ENCODE data around the gene MARS2. TPM values are rescaled to one million over a fixed set of nuclear protein-coding genes. Genes with fewer than 3 reads are reported as not detected.
"Not testable (repeated sequence)": the region's sequence is repeated elsewhere in the genome, so short reads cannot be mapped to it uniquely, and the experiment has no call there.

MARS2 gene
- total RNA-seq: 1 to 10 TPM; 3.4 to 3.5 TPM
- long read RNA-seq, donor 1, partial matches to known transcripts: 0 of 3 reads
- long read RNA-seq, donor 1, other reads (novel, unspliced or antisense): 0 of 3 reads
- long read RNA-seq, donor 2, partial matches to known transcripts: 0 of 3 reads
- long read RNA-seq, donor 2, other reads (novel, unspliced or antisense): 0 of 3 reads

DNA sequence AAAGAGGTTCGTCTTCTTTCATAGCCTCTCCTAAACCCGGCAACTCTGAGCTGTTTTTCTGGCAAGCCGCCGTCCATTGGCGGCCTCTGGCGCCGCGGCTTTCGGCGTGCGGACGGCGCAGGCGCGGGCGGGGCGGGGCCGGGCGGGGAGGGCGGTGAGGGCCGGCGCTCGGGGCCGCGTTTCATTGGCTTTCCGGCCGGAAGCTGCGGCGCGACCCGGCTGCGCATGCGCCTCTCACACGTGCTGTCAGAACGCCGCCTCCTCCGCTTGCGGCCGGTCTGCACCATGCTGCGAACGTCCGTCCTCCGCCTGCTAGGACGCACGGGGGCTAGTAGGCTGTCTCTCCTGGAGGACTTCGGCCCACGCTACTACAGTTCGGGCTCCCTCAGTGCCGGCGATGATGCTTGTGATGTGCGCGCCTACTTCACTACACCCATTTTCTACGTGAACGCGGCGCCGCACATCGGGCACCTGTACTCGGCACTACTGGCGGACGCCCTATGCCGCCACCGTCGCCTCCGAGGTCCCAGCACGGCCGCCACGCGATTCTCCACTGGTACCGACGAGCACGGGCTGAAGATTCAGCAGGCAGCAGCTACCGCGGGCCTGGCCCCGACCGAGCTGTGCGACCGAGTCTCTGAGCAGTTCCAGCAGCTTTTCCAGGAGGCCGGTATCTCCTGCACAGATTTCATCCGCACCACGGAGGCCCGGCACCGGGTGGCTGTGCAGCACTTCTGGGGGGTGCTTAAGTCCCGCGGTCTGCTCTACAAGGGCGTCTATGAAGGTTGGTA is at the start of gene MARS2:
Gene MARS2 (plus strand): TSS at position 249 of the 791 bp plus-strand sequence. CDS start 37 bp downstream, at position 286.
- DNase-seq (ENCODE audit: low spot score): peak; percentile 99
- intact Hi-C loops (cut with DNase I): loop anchor here in 1 of 2 donors (10.0 kb wide), 1 partner anchor 191 kb away; the partner anchor contains the start of gene MOB4

DNA sequence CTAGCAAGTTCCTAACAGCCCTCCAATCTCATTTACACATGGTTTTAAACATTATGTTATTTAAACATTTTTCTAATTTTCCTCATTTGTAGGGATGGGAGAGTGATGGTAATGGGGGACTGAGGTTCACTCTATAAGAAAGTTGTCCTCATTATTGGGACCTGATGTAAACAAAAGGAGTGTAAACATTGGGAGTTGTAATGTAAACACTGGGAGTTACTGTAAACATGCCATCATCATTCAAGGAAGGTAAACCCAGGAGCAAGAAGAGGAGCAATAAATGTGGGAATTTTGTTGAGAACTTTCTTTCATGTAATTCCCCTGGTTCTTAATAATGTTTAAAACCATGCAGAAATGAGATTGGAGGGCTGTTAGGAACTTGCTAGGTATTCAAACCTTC is 47.6 kb upstream of the MARS2 start:
- intact Hi-C loops (cut with DNase I): no loop called here
- no peak for DNase-seq (ENCODE audit: low spot score)

DNA sequence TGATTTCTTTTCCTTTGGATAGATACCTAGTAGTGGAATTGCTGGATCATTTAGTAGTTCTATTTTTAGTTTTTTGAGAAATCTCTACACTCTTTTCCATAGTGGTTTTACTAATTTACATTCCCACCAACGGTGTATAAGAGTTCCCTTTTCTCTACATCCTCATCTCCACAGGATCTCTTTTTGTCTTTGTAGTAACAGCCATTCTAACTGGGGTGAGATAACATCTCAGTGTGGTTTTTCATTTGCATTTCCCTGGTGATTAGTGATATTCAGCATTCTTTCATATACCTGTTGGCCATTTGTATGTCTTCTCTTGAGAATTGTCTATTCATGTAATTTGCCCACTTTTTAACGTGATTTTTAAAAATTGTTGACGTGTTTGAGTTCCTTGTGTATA is 43.5 kb upstream of the MARS2 start:
- DNase-seq (ENCODE audit: low spot score): no peak
- intact Hi-C loops (cut with DNase I): no loop called here

DNA sequence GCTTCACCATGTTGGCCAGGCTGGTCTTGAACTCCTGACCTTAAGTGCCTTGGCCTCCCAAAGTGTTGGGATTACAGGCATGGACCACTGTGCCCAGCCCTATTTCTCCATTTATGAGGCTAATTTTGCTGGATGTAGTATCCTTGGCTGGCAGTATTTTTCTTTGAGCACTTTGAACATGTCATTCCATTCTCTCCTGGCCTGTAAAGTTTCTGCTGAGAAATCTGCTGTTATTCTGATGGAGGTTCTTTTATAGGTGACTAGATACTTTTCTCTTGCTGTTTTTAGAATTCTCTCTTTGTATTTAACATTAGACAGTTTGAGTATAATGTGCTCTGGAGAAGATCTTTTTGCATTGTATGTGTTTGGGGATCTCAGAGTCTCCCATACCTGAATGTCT is 38.9 kb upstream of the MARS2 start:
- intact Hi-C loops (cut with DNase I): no loop called here
- DNase-seq (ENCODE audit: low spot score): no peak

DNA sequence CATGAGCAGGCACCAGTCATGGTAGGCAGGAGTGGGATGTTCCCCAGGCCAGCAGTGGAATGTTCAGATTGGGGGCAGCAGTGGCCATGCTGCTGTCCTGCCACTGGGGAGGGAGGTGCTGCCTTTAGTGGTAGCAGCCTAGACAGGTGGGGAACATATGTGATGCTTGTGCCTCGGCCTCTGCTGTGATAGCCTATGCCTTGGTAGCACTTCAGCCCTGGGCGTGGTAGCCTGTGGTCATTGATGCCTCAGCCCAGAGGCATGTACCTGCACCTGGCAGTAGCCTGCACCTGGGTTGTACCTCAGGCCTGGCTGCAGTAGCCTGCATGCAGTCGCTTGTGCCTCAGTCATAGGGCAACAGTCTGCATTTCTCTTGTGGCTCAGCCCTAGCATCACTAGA is 36.9 kb upstream of the MARS2 start:
- no peak for DNase-seq (ENCODE audit: low spot score)
- intact Hi-C loops (cut with DNase I): no loop called here

DNA sequence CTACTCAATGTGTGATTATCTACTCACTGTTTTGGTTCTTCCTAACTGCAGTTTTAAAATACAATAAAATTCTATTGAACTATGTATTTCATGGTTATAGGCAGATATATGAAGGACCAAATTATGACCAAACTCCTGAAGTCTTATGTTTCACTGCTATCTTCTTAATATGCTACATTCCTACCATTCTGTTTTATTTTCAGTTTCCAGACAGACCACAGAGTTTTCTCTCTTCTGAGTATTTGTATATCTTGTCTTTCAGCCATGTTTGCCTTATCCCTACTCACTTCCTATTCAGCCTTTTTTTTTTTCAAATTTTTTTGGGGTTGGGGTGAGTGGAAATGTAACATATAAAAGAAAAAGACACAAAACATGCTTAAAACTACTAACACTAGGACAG is 36.1 kb upstream of the MARS2 start:
- intact Hi-C loops (cut with DNase I): no loop called here
- no peak for DNase-seq (ENCODE audit: low spot score)

DNA sequence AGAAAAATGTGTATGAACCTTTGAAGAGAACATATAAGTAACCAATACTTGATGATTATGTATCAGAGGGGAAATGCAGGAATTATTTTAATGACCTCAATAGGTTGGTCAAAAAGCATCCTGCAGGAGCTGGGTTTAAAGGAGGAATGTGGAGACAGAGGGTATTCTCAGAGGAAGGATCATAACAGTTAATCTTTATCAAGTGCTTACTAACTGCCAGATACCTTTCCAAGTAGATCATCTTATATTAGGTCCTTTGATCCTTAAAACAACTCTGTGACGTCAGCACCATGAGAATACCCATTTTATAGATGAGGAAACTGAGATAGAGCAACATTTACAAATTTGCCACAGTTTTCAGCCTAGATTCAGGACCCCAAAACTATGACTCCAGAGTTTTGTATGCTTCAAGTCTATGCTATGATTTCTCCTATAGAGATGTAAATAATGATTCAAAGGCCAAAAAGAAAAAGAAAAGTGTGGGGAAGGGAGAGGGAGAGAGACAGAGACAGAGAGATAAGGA is 32.7 kb upstream of the MARS2 start:
- no peak for DNase-seq (ENCODE audit: low spot score)
- intact Hi-C loops (cut with DNase I): no loop called here

DNA sequence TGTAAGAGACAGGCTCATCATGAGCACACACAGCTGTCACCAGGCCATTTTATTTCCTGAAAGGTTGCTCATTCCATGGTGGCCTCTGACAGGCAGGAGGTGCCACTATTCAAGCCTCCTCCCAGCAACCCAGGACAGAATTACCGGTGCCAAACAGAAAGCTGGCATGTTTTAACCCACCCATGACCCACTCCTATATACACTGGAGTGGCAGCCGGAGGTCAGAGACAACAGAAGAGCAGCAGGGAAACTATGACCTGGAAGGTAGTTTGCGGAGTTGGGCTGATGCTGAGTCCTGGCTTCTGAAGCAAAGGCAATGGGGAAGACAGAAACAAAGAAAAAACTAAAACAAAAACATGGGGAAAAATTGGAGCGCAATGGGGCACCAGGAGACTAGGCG is 32.1 kb upstream of the MARS2 start:
- intact Hi-C loops (cut with DNase I): no loop called here
- DNase-seq (ENCODE audit: low spot score): no peak

DNA sequence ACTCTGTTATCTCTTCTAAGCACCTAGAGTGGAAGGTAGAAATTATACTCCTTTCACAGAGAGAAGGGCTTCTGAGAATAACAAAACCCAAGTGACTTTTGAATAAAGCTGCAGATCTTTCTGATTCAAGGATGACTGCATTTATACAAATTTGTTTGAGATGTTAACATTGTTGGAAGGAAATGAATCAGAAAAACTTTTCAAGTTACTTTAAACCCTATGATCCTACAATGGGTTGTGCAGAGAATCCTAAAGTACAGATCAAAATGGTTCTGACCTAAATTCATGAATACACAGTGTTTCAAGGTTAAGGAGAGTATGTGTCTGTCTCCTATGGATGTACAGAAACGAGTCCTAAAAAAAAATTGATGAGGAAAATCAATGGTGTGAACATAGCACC is 31.6 kb upstream of the MARS2 start:
- no peak for DNase-seq (ENCODE audit: low spot score)
- intact Hi-C loops (cut with DNase I): no loop called here

DNA sequence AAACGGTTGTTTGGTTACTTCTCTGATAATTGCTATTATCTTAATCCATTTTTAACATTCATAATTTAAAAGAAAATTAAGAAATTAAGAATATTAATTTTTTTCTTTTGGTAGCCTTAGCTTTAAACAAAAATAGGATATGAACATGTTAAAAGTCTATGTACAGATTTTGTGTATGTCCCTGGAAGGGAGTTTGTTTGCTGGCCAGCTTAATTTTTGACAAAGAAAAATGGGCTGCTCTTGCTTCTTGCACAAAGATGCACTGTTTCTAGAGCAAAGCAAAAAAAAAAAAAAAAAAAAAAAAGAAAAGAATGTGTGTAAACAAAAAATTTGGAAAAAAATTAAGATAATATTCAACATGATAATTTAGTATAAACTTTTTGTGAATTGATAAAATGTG is 31.1 kb upstream of the MARS2 start:
- intact Hi-C loops (cut with DNase I): no loop called here
- no peak for DNase-seq (ENCODE audit: low spot score)

DNA sequence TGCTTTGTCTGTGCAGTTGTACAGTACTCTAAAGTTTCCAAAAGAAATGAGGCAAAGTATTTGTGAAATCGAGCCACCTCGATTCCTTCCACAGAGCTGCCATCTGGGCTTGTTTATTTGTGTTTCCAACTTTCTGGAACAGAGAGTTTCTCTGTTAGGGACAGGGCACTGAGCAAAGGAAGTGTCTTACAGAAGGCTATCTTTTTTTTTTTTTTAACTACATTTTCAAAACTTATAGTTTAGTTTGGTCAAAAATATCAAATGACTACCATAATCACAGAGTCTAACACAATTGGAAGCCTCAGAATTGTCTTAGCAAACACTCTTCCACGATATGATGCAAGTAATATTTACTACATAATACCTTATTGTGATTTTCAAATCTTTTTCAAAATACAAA is 30.6 kb upstream of the MARS2 start:
- no peak for DNase-seq (ENCODE audit: low spot score)
- intact Hi-C loops (cut with DNase I): no loop called here

DNA sequence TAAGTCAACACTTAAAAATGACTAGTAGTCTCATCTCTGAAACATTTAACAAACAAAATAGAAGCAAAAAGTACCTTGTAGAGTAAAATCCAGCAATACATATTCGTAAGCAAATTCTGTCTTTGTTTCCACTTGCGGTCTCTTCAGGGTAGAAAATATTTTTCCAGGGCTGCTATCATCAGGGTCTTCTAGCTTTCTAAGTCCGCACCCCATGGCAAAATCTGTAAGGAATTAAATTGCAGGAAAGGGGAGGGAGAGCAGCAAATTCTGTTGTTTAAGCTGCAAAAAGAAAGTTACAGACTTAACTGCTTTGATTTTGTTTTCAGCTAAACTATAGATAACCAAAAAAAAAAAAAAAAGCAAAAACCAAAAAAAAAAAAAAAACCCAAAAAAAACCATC is 29.9 kb upstream of the MARS2 start, which contains the start of gene RFTN2:
Gene RFTN2 (minus strand): TSS at position 342 of the 400 bp plus-strand sequence. CDS start 129 bp downstream, at position 213.
- DNase-seq (ENCODE audit: low spot score): no peak
- intact Hi-C loops (cut with DNase I): no loop called here

DNA sequence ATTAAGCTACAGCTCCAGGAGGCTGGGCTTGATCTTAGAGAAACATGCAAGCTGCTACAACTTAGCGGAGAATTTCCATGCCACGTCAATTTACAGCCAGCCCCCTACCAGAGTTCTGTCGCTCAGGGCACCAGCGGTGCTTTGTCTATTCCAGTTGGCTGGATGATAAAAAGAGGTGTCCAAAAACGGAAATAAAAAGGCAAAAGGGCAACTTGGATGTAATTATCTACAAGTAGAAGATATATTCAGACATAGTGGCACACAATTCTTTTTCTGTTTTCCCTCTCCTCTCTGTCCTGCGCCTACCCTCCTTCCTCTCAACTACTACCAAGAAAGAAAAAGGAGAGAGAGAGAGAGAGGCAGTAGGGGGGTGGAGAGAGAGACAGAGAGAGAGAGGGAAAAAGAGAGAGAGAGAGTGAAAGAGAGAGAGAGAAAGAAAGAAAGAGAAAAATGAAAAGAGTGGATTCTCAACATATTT is 29.4 kb upstream of the MARS2 start:
- DNase-seq (ENCODE audit: low spot score): no peak
- intact Hi-C loops (cut with DNase I): no loop called here

DNA sequence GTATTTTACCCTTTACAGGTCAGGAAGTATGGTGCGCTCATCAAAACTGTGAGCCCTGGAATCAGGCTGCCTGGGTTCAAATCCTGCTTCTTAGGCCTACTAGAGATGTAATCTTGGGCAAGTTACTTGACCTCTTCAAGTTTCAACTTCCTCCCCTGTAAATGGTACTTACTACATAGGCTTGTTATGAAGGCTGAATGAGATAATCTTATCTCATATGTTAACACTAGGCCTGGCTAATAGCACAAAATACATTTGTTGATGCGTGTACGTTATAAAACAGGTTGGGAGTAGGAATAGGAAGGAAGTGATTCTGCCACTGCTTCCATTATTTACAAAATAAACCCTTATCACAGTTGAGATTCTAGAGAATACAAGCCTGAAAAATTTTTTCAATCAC is 28.1 kb upstream of the MARS2 start:
- no peak for DNase-seq (ENCODE audit: low spot score)
- intact Hi-C loops (cut with DNase I): no loop called here

DNA sequence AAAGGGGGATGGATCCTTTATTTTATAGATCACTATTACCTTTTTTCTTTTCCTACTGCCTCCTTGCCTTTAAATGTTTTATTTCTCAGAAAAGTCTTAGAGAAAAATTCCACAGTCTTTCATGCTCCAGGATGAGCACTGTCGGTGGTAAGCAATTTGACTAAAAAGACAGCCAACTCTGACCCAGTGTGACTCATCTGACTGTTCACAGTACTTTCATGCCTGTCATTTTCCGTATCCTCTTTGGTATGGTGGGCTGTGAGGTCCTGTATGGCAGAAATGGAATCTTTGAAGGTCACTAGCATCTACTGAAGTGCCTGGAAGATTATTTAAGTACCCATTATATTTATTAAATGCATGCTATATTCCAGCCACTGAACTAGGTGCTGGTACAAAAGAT is 27.7 kb upstream of the MARS2 start:
- intact Hi-C loops (cut with DNase I): no loop called here
- DNase-seq (ENCODE audit: low spot score): no peak

DNA sequence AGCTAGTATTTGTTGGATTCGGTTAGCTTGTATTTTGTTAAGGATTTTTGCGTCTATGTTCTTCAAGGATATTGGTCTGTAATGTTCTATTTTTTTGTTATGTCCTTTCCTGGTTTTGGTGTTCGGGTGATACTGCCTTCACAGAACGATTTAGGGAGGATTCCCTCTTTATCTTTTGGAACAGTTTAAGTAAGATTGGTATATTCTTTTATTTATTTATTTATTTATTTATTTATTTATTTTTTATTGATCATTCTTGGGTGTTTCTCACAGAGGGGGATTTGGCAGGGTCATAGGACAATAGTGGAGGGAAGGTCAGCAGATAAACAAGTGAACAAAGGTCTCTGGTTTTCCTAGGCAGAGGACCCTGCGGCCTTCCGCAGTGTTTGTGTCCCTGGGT is 10.0 kb upstream of the MARS2 start:
- intact Hi-C loops (cut with DNase I); DNase-seq (ENCODE audit: low spot score): not testable (repeated sequence)

DNA sequence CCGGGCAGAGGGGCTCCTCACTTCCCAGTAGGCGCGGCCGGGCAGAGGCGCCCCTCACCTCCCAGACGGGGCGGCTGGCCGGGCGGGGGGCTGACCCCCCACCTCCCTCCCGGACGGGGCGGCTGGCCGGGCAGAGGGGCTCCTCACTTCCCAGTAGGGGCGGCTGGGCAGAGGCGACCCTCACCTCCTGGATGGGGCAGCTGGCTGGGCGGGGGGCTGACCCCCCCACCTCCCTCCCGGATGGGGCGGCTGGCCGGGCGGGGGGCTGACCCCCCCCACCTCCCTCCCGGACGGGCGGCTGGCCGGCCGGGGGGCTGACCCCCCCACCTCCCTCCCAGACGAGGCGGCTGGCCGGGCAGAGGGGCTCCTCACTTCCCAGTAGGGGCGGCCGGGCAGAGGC is 9.2 kb upstream of the MARS2 start:
- intact Hi-C loops (cut with DNase I): not testable (repeated sequence)

DNA sequence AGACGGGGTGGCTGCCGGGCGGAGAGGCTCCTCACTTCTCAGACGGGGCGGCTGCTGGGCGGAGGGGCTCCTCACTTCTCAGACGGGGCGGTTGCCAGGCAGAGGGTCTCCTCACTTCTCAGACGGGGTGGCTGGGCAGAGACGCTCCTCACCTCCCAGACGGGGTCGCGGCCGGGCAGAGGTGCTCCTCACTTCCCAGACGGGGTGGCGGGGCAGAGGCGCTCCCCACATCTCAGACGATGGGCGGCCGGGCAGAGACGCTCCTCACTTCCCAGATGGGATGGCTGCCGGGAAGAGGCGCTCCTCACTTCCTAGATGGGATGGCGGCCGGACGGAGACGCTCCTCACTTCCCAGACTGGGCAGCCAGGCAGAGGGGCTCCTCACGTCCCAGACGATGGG is 8.6 kb upstream of the MARS2 start:
- intact Hi-C loops (cut with DNase I); DNase-seq (ENCODE audit: low spot score): not testable (repeated sequence)

More for the DNA sequence above, 9.2 kb upstream of the MARS2 start:
- not testable (repeated sequence) for DNase-seq (ENCODE audit: low spot score)

DNA sequence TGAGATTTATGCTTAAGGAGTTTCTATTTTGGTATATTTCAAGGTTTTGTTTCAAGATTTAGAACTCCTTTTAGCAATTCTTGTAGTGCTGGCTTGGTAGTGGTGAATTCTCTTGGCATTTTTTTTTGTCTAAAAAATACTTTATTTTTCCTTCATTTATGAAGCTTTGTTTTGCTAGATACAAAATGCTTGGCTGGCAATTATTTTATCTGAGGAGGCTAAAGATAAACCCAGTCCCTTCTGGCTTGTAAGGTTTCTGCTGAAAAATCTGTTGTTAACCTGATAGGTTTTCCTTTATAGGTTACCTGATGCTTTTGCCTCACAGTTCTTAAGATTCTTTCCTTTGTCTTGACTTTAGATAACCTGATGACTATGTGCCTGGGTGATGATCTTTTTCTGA is 5.4 kb upstream of the MARS2 start:
- DNase-seq (ENCODE audit: low spot score): not testable (repeated sequence)
- intact Hi-C loops (cut with DNase I): loop anchor here in 1 of 2 donors (10.0 kb wide), 1 partner anchor 185 kb away; the partner anchor contains the start of gene MOB4

DNA sequence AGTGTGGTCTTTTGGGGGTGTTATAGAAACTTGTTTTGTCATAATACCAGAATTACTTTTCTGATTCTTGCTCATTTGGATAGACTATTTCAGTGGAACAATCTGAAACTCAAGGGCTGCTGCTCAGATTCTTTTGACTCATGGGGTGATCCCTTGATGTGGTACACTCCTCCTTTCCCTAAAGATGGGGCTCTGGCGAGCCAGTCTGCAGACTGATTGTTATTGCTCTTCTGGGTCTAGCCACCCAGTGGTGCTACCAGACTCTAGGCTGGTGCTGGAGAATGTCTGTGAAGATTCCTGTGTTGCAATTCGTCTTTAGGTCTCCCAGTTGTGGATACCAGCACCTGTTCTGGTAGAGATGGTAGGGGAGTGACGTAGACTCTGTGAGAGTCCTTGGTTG is 4.2 kb upstream of the MARS2 start:
- intact Hi-C loops (cut with DNase I): loop anchor here in 1 of 2 donors (10.0 kb wide), 1 partner anchor 186 kb away; the partner anchor contains the start of gene MOB4
- no peak for DNase-seq (ENCODE audit: low spot score)
